8988T (cell line): ENCODE data around the gene CAND1.
"Not testable (repeated sequence)": the region's sequence is repeated elsewhere in the genome, so short reads cannot be mapped to it uniquely, and the experiment has no call there.

Experiments used
- DNase-seq: peaks from one replicate; pipeline ENCODE4 v3.0.0; 2011

CAND1 gene

DNA sequence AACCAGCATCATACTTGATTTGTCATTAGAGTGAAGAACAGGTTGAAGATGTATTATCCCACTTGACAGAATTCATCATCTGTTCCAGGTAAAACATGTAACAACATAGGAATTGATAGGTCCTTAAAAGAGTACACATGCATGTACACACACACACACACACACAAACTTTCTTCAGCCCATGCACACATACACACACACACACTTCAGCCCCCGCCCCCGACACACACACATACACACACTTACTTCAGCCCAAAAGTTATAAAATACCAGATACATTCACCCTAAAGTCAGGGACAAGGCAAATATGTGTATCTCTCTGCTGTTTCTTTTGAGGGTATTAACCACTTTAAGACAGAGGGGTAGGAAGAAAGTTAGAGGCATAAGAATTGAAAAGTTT is 15.4 kb downstream of the CAND1 start:
- no peak for DNase-seq

DNA sequence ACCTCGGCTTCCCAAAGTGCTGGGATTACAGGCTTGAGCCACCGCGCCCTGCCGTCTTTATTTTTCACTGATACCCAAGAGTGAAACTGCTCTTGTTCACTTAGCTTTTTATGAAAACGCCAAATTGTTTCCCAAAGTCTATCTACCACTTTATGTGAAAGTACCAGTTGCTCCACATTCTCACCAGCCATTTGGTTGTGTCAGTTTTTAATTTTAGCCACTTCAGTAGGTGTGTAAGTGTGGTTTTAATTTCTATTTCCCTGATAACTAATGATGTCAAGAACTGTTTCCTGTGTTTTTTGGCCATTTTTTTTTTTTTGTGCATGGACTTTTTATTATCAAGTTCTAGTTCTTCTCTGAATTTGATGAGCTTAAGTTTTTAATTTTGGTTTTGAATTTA is 17.1 kb downstream of the CAND1 start:
- no peak for DNase-seq

DNA sequence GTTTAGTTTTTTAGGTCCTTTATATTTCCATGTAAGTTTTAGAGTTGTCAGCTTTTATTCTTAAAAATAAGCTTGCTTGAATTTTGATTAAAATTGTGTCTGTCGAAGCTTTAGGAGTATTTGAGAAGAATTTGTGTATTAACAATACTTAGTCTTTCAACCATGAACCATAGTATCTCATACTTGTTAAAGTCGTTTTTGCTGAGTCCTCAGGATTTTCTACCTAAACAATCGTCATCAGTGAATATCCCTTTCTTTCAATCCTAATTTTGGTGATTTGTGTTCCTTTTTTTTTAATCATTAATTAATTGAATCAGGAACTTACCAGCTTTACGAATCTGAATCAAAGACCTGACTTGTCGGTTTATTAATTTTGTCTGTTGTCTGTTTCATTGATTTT is 18.2 kb downstream of the CAND1 start:
- no peak for DNase-seq

DNA sequence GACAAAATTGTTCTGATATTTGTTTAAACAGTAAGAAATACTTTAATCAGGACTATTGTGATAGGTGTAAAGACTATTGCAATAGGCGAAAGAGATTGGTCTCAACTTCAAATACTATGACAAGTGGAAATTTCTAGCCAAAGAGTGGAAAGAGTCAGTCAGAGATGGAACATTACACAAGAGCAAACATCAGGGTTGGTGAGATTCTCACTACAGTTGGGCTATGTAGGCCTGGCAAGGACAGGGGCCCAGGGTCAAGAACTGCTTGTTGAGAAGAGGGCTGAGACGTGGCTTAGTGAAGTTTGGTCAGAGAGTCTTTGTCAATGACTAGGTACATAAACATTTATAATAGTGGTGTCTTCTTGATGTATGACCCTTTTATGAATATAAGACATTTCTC is 19.4 kb downstream of the CAND1 start:
- DNase-seq = no peak

DNA sequence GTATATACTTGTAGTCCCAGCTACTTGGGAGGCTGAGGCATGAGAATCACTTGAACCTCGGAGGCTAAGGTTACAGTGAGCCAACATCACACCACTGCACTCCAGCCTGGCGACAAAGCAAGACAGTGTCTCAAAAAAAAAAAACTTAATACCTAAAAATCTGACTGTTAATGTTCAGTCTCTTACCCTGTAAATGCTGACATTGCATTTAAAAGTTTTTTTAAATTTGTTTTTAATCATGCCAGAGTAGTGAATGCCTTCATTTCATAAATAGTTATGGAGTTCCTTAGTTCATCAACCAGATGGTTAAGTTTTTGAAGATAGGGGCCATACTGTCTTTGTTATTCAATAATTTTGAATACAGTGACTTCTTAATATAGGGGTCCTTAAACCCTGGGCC is 21.2 kb downstream of the CAND1 start:
- no peak for DNase-seq

DNA sequence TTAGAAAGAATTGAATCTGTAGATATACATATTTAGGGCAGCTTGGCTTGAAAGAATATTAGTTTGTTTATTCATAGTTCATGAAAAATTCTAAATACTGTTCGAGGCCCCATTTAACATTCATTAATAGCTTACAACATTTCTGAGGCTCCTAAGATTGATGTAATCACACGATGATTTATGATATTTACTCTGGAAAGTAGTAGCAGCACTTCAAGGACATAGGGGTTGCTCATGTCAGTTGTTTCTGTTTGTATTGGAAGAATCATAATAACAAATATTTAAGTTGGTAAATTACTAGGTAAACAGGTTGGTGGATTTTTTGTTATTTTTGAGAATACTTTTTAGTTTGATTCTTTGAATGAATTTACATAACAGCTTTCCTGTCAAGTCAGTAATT is 30.4 kb downstream of the CAND1 start:
- DNase-seq = no peak

DNA sequence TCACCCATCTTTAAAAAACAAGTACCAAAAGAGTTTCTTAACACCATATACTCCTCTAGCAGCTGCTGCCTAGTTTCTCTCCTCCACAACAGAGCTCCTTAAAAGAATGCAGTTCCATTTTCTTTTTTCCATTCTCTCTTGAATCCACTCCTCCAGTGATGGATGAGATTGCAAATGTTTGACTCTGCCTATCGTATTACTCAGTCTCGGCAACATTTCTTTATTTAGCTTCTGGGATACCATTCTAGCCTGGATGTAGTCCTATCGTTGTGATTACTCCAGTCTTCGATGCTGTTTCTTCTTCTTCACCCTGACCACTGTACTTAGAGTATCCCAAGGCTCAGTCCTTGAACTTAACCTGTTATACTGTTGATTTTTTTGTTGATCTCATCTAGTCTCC is 30.8 kb downstream of the CAND1 start:
- DNase-seq = no peak

DNA sequence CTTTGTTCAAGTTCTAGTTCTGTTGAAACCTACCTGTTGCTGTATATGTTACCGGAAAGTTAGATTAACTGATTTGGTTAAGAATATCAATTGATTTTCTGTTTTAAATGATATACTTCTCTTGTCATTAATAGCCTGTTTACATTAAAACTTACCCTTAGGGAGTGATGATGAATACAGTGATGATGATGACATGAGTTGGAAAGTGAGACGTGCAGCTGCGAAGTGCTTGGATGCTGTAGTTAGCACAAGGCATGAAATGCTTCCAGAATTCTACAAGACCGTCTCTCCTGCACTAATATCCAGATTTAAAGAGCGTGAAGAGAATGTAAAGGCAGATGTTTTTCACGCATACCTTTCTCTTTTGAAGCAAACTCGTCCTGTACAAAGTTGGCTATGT is 33.0 kb downstream of the CAND1 start:
- no peak for DNase-seq

DNA sequence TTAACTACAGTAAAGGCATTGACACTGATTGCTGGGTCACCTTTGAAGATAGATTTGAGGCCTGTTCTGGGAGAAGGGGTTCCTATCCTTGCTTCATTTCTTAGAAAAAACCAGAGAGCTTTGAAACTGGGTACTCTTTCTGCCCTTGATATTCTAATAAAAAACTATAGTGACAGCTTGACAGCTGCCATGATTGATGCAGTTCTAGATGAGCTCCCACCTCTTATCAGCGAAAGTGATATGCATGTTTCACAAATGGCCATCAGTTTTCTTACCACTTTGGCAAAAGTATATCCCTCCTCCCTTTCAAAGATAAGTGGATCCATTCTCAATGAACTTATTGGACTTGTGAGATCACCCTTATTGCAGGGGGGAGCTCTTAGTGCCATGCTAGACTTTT is 36.4 kb downstream of the CAND1 start:
- no peak for DNase-seq

DNA sequence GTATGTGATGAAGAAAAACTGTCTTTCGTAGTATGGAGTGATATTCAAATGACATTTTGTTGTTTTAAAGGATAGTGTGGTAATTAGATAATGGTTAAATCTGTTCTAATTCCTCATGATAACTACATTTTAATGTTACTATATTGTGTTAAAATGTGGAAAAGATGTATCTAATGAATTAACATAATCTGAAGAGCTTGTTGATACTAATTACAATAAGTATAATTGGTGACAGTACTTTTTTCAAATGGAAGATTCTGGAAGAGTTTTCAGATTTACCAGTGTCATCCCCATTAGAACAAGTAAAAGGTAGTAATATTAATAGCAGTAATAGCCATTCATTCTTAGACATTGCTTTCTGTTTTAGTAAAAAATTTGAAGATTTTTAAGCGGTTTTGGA is 37.6 kb downstream of the CAND1 start:
- DNase-seq = no peak

DNA sequence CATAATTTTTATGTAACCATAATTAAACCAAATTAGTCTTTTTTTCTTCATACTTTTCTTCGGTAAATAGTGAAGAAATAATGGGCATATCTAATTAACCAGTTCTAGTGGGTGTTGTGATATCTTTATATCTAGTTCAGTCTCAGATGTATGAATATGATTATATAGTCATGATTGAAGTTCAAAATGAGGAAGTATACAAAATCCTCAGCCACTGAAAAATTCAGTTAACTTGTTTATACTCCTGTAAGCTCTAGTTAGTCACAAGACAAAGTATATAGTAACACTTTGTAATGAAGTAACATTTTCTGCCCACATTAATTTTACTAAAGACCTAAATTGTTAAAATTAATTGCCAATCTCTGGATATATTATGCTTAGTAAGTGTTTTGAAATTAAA is 46.5 kb downstream of the CAND1 start:
- DNase-seq = no peak

DNA sequence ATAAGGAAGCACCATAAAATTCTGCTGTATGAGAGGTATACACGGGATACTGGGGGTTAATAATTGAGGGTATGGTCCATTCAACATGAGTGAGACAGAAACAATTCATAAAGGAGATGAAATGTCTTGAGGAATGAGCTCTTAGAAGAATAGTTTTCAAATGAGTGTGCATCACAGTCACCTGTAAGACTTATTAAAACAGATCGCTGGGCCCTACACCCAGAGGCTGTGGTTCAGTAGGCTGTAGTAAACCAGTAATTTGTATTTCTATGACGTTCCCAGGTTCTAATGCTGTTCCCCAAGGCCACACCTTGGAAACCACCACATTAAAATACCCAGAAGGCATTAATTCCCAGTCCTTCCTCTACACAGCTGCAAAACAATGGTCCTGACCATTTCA is 49.6 kb downstream of the CAND1 start:
- no peak for DNase-seq

DNA sequence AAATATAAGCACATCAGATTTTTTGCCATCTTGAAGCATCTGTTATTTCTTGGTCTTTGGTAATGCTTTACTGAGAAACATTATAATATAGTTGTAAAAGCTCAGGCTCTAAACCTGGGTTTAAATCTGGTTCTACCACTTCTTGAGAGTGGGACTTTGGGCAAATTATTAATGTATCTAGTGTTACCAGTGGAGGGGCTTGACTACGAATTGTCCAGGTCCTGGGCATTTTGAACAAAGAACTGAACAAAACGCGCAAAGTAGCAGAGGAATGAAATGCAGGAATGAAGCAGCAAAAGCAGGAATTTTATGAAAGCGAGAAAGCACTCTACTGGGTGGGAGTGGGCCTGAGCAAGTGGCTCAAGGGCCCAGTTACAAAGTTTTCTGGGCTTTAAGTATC is 50.8 kb downstream of the CAND1 start:
- no peak for DNase-seq

DNA sequence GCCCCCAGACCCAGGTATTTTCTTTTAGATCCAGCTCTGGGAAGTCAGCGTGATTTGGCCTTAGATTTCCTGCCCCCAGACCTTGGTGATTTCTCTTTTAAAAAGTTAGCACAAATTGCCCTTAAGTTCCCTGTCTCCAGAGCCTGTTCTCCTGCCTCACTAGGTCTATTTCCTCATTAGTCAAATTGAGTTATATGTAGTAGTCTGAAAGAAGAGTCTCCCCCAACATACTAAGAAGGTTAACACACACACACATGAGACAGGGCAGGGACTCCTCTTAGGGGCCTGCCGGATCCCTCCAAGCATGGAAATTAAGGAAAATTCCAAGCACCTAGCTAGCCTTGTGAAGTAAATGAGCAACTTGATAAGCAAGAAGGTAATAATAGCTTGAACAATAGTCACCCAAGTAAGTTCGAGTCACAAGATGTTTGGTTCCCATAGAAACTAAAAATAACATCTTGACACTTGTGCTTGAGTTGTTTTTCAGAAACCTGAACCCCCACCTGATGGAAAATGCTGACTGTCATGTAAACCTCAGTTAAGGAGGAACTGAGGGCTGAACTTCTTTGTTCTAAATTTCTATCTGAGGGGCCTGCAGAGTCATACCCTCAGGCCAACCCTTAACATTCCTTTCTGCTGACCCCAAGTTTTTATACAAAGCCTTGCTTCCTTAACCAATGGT is 51.6 kb downstream of the CAND1 start:
- no peak for DNase-seq

DNA sequence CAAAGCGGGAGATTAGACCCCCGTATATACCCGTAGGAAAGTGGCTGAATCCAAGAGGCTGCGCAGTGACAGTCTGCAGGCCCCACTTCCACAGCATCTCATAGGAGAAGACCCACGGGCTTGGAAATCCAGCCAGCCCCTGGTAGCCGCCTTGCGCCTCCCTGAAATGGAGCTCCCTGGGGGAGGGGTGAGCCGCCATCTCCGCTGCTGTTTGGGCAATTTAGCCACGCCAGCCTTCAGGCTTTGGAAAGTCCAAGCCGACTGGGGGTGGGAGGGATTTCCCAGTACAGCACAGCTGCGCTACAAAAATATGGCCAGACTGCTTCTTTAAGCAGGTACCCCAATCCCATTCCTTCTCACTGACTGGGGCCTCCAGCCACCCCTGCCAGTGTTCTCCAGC is 53.4 kb downstream of the CAND1 start:
- DNase-seq = no peak

DNA sequence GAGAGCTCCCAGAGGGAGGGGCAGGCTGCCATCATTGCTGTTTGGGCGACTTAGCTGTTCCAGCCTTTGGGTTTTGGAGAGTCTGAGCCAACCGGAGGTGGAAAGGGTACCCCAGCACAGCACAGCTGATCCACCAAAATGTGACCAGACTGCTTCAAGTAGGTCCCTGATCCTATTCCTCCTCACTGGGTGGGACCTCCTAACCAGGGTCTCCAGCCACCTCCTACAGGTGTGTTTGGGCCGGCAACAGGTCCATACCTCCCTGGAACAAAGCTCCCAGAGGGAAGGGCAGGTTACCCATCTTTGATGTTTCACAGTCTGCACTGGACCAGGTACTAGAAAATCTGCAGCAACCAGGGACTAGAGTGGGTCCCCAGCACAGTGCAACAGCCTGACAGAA is 53.8 kb downstream of the CAND1 start:
- DNase-seq = no peak

DNA sequence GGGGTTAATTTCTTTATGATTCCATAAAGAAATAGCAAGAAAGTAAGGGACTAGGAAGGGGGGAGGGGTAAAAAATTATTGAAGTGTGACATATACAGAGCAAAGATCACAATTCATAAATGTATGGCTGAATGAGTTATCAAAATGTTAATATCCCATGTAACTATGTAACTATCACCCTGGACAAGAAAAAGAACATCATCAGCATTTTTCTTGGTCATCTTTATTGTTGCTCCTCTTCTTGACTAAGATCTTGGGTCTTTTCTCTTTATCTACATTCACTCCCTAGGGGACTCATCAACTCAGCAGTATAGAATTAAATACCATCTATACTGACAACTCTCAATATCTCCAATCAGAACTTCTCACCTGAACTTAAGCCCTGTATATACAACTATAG is 57.5 kb downstream of the CAND1 start:
- no peak for DNase-seq

DNA sequence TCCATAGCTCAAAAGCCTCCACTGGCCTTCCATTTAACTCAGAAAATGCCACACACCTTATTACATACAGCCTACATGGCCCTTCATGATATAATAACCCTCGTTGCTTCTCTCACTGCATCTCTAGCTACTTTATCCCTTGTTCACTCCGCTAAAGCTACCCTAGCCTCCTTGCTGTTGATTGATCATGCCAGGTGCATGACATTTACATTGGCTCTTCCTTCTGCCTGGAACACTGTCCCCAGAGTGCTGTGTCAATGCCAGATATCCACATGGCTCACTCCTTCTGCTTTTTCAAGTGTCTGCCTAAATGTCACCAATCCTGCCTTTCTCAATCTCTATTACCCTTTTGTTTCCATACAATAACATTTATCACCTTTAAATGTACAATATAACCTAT is 58.3 kb downstream of the CAND1 start:
- DNase-seq = no peak

DNA sequence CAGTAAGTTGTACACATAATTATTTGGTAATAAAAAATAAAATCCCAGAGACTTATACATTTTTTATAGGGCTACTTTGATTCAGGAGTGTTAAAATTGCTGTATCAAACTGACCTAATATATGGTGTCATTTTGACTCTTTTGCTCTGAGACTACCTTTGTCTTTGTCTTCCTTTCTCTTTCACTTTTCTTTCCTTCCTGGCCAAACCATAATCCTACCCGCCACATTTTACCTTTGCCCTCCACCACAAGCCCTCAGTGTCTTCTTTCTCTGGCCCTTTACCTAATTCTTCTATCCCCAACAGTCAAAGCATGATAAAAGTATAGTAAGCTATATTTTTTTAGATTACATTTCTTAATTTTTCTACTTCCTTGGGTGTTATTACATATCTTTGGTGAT is 62.0 kb downstream of the CAND1 start:
- no peak for DNase-seq

DNA sequence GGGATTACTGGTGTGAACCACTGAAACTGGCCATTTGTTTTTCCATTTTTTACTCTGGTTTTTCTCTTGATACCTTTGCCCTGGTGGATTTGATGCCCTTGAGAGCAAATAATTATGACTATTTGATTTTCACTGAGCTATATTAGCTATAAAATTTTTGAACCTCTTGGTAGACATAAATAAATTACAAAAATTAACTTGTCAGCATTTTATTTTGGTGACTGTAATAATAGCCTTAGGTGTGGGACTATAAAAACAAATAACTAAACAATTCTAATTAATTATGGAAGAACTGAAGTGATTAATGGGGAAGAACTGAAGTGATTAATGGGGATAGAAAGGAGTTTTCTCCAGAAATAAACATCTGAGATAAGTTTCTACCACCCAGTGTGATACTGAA is 62.7 kb downstream of the CAND1 start:
- no peak for DNase-seq

DNA sequence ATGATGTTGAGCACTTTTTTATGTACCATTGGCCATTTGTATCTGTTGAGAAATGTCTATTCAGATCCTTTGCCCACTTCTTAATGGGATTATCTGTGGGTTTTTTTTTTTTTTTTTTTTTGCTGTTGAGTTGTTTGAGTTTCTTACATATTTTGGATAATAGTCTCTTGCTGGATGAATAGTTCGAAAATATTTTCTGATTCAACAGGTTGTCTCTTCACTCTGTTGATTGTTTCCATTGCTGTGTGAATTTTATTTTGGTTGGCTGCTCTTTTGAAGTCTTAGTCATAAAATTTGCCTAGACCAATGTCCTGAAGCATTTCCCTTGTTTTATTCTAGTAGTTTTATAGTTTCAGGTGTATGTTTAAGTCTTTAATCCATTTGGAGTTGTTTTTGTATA is 64.5 kb downstream of the CAND1 start:
- no peak for DNase-seq

DNA sequence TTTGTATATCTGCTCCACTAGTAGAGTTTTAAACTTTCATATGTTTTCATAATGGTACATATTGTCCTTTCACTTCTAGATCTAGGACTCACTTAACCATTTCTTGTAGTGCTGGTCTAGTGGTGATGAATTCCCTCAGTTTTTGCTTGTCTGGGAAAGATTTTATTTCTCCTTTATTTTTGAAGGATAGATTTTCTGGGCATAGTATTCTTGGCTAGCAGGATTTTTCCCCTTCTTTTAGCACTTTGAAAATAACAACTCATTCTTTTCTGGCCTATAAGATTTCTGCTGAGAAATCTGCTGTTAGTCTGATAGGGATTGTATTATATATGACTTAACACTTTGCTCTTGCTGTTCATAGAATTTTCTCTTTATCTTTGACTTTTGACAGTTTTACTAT is 69.3 kb downstream of the CAND1 start:
- no peak for DNase-seq

DNA sequence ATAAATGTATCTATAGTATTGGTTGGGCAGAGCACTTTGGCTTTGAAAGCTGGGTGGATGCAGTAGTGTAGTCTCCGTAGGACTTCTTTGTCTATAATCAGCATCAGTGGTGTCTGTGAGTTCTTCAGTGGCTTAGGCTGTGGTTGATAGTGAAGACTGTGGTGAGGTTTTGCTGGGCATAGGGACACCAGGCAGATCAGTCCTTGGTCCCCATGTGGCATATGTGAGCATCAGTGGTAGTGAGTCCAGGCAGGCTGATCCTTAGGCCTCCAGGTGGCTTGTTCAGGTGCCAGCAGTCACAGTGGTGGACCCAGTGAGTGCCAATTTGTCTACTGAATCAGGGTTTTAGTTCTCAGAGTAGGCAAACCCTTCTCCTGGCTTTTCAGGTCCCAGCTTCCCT is 70.4 kb downstream of the CAND1 start:
- DNase-seq = no peak

DNA sequence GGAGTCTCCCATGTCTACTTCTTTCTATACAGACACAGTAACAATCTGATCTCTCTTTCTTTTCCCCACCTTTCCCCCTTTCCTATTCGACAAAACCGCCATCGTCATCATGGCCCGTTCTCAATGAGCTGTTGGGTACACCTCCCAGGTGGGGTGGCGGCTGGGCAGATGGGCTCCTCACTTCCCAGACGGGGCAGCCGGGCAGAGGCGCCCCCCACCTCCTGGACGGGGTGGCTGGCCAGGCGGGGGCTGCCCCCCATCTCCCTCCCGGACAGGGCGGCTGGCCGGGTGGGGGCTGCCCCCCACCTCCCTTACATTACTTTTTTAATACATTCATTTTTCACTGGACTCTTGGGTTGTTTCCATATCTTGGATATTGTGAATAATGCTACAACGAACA is 71.9 kb downstream of the CAND1 start:
- DNase-seq = not testable (repeated sequence)

DNA sequence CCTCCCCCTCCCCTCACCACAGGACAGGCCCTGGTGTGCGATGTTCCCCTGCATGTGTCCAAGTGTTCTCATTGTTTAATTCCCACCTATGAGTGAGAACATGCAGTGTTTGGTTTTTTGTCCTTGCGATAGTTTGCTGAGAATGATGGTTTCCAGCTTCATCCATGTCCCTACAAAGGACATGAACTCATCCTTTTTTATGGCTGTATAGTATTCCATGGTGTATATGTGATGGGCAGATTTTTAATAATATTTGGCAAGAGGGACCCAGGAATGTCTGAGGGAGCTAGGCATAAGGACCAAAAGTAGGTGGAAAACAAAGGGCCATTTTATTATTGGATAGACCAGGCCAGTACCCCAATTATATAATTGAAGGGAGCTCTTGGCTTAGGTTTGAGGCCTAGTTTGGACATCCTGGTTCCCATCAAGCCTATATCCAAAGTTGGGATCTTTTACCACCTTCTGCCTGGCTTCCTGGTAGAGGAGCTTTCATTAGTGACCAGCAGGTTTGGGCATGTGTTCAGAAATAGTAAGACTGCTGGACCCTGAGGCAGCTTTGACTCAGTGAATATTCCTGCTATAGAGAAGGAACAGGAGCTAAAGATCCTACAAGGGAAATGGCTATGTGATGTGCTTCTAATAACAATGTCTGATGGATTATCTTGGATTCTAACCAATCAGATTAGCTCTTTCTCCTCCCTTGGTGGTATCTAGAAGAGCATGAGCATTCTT is 76.0 kb downstream of the CAND1 start:
- no peak for DNase-seq
